Activated CD8-positive, alpha-beta memory T cell treated with anti-CD3 and anti-CD28 coated beads, Interleukin-2, amount 10 ng/mL, durations not matched to agents 7 days and 5 days (primary cell): ENCODE measurements around the gene NAMPT. TPM values are rescaled to one million over a fixed set of nuclear protein-coding genes. Genes with fewer than 3 reads are reported as not detected.

ENCODE experiments used
- ATAC-seq: fragments of 150-1000 bp; cut with Tn5 transposase; one replicate; pipeline ENCODE4 v1.10.0; 2021; ENCODE audit warnings: moderate library complexity
- CTCF ChIA-PET: fragments of 350-600 bp; sonication (Branson Sonifier 250); formaldehyde crosslinking; loops from one replicate; lab custom pipeline; 2021; ENCODE audit warnings: antibody characterized with exemption; lab: Charles Lee
- DNase-seq: peaks from one replicate; pipeline ENCODE4 v3.0.0-alpha.2; 2020
- H3K27ac Mint-ChIP-seq: one replicate; pipeline ENCODE4 v1.8.0; 2021; ENCODE audit warnings: mild to moderate bottlenecking, mixed read lengths
- H3K27me3 Mint-ChIP-seq: one replicate; pipeline ENCODE4 v1.8.0; 2021; ENCODE audit warnings: mixed read lengths
- H3K36me3 Mint-ChIP-seq: one replicate; pipeline ENCODE4 v1.8.0; 2021; ENCODE audit warnings: mild to moderate bottlenecking, mixed read lengths
- H3K4me1 Mint-ChIP-seq: one replicate; pipeline ENCODE4 v1.8.0; 2021; ENCODE audit warnings: mixed read lengths
- H3K4me3 Mint-ChIP-seq: one replicate; pipeline ENCODE4 v1.8.0; 2021; ENCODE audit warnings: mild to moderate bottlenecking, moderate library complexity, mixed read lengths
- H3K9me3 Mint-ChIP-seq: one replicate; pipeline ENCODE4 v1.8.0; 2022; ENCODE audit warnings: low read depth, mixed read lengths
- total RNA-seq, 2 experiments: library from RNA; stranded (reverse); gene quantifications; one replicate each; pipeline ENCODE4 v1.2.3, GENCODE V29; 2021

Gene NAMPT
- total RNA-seq, 2 experiments from 2014 or later = 89.7 to 188 TPM

GRCh38 chr7:106289848-106290247, 5.1 kb upstream of the NAMPT start:
- no peak for DNase-seq
- peaks cover 4% of the 10 kb centered on the region for H3K27me3 Mint-ChIP-seq
- peaks cover 3% of the 10 kb centered on the region for H3K9me3 Mint-ChIP-seq
- CTCF ChIA-PET = interaction anchor here (1.5 kb wide), 1 partner anchor 113 kb away, joined by 3 read pairs; no protein-coding TSS in a partner anchor
- no peak for ATAC-seq
- H3K27ac Mint-ChIP-seq = no peak overlapping the region
- no peak overlapping the region for H3K4me3 Mint-ChIP-seq
- H3K36me3 Mint-ChIP-seq = peaks cover 2% of the 10 kb centered on the region
- H3K4me1 Mint-ChIP-seq = peaks cover 12% of the 10 kb centered on the region

DNA sequence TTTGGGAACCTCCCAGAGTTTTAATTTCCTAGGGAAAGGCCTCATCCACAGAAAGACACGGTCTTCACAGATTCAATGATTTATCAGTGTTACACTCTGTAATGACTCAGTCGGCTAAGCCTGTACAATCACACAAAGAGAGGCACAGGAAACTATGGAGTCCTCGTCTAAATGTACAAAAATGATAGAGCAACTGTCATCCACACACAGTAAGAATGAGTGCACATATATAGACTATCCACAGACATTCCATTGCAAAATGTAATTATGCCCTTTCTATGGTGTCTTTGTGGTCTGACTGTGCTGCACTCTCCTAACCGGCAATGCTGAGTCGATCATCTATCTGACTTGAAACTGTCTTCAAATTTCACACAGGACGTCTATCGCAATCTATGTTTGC, 3.5 kb upstream of the NAMPT start:
- H3K9me3 Mint-ChIP-seq = no peaks in the 10 kb centered on the region
- no peak overlapping the region for H3K27ac Mint-ChIP-seq
- ATAC-seq (no peak), DNase-seq (no peak)
- no peak overlapping the region for H3K4me3 Mint-ChIP-seq
- H3K27me3 Mint-ChIP-seq = peaks cover 4% of the 10 kb centered on the region
- H3K36me3 Mint-ChIP-seq = peaks cover 8% of the 10 kb centered on the region
- CTCF ChIA-PET = no interaction called here
- peaks cover 16% of the 10 kb centered on the region for H3K4me1 Mint-ChIP-seq

DNA sequence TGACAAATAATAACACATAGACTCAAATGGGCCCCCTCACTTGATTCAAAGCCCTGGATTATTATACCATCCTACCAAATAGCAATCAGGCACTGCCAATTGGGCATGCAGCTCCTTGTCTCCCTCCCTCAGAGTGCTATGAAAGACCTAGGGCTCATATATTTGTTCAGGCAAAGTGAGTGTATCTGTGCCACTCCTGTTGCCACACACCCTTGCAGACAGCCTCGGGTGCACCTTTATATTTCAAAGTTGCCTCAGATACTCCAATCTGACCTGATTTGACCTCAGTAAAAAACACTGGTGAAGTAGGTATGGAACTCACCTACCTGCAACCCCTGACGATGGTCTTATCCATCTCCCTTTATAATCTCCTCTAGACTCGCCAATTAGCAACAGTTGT, 3.0 kb upstream of the NAMPT start:
- Mint-ChIP-seq H3K27ac (no peak overlapping the region), H3K4me3 (no peak overlapping the region), H3K4me1 (peaks cover 17% of the 10 kb centered on the region), H3K9me3 (no peaks in the 10 kb centered on the region), H3K27me3 (peaks cover 4% of the 10 kb centered on the region), H3K36me3 (peaks cover 8% of the 10 kb centered on the region)
- no peak for ATAC-seq
- no peak for DNase-seq
- CTCF ChIA-PET = no interaction called here

GRCh38 chr7:106285855-106286492, 1.2 kb upstream of the NAMPT start:
- Mint-ChIP-seq H3K27ac (peak overlapping the region; percentile 94), H3K27me3 (peaks cover 3% of the 10 kb centered on the region), H3K36me3 (peaks cover 12% of the 10 kb centered on the region), H3K4me3 (peak overlapping the region; percentile 91), H3K9me3 (no peaks in the 10 kb centered on the region), H3K4me1 (peaks cover 34% of the 10 kb centered on the region)
- CTCF ChIA-PET = interaction anchor here (1.8 to 2.6 kb wide), 2 partner anchors 61 to 139 kb away, joined by 4 to 18 read pairs; no protein-coding TSS in a partner anchor
- DNase-seq (peak; percentile 71), ATAC-seq (peak; percentile 3)

DNA sequence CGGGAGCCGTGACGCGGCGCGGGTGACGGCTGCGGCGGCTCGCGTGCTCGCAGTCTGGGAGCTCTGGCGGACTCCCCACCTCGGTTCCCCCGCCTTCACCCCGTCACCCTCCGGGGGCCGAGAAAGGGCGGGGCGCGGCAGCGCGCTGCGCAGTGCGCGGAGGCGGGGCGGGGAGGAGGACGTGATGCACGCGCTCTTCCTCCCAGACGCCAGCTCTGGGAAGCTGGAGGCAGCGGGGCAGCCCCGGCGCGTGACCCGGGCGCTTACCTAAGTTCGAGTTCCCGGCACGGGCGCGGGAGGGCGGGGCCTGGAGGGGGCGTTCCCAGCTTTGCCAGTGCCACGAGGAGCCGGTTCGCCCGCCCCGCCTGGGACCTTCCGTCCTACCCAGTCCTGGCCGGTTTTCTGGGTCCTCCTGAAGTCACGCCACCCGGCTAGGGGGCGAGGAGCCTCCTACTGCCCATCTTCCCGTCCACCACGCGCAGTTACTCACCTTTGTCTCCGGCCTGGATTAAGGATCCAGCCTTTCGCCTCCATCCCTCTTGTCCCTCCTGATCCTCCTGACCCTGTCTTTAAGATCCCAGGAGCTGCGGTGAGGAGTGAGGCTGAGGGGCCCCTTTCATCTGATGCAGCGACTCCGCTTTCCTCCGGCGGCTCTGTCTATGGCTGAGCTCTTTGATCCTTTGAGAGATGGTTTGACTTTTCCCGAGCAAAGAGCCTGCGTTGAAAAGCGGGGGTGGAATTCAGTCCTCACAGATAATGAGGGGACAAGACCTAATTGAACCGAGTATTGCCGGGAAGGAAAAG, 470 bp upstream of the NAMPT start:
- CTCF ChIA-PET = interaction anchor here (1.0 to 2.6 kb wide), 4 partner anchors 61 to 394 kb away, joined by 3 to 18 read pairs (median 6); no protein-coding TSS in a partner anchor
- peak overlapping the region; percentile 99 for H3K27ac Mint-ChIP-seq
- no peaks in the 10 kb centered on the region for H3K27me3 Mint-ChIP-seq
- H3K9me3 Mint-ChIP-seq = no peaks in the 10 kb centered on the region
- peak; percentile 98 for DNase-seq
- peak overlapping the region; percentile 91 for H3K4me3 Mint-ChIP-seq
- peak; percentile 82 for ATAC-seq
- peaks cover 14% of the 10 kb centered on the region for H3K36me3 Mint-ChIP-seq
- H3K4me1 Mint-ChIP-seq = peaks cover 38% of the 10 kb centered on the region

DNA sequence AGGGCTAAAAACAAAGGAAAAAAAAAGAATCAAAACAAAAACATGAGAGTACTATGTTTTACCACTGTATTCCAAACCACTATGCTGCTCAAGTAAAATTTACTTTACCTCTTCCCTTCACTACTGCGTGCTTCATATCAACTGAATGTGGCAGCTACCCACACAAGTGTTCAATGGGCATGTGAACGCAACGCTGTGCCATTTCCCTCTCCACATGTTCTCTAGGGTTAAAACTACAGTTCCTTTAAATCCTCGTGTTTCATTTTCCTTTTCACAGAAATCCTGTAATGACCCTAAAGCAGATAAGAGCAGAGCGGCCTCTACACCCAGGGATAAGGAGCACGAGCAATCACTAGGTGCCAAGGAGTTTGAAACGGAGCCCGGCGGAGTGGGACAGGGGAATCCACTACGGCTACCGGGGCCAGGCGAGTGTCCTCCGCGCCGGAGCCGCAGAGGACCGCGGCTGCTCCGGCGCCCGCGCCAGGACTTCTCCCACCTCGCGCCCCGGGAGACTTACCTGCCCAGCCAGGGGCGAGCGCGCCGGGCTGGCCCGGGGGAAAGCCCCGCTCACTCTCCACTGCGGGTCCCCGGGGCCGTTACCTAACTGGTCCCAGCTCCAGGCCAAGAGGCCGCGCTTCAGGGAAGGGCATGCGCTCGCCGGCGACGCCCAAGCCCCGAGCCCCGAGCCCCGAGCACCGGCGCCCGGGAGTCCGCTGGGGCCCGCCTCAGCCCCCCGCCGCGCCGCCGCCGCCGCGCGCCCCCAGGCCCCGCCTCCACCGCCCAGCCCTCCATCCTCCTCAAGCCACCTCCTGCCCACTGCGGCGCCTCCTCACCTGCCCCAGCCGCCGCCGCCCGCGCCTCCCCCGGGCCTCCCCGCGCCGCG, 711 bp downstream of the NAMPT start:
- no peaks in the 10 kb centered on the region for H3K27me3 Mint-ChIP-seq
- peaks cover 19% of the 10 kb centered on the region for H3K36me3 Mint-ChIP-seq

GRCh38 chr7:106283501-106283830, 1.3 kb downstream of the NAMPT start:
- H3K9me3 Mint-ChIP-seq = no peaks in the 10 kb centered on the region
- CTCF ChIA-PET = interaction anchor here (2.3 to 2.6 kb wide), 2 partner anchors 63 to 107 kb away, joined by 9 to 18 read pairs; no protein-coding TSS in a partner anchor
- peak overlapping the region; percentile 92 for H3K27ac Mint-ChIP-seq
- no peaks in the 10 kb centered on the region for H3K27me3 Mint-ChIP-seq
- DNase-seq = no peak
- H3K4me1 Mint-ChIP-seq = peaks cover 54% of the 10 kb centered on the region
- H3K4me3 Mint-ChIP-seq = peak overlapping the region; percentile 95
- H3K36me3 Mint-ChIP-seq = peaks cover 23% of the 10 kb centered on the region
- no peak for ATAC-seq

More for the DNA sequence above, 711 bp downstream of the NAMPT start:
- DNase-seq = peak; percentile 71
- peak; percentile 40 for ATAC-seq
- Mint-ChIP-seq H3K4me3 (peak overlapping the region; percentile 95), H3K27ac (peak overlapping the region; percentile 99), H3K9me3 (no peaks in the 10 kb centered on the region), H3K4me1 (peaks cover 50% of the 10 kb centered on the region)
- CTCF ChIA-PET = interaction anchor here (1.0 to 2.6 kb wide), 4 partner anchors 62 to 395 kb away, joined by 3 to 18 read pairs (median 6); no protein-coding TSS in a partner anchor

DNA sequence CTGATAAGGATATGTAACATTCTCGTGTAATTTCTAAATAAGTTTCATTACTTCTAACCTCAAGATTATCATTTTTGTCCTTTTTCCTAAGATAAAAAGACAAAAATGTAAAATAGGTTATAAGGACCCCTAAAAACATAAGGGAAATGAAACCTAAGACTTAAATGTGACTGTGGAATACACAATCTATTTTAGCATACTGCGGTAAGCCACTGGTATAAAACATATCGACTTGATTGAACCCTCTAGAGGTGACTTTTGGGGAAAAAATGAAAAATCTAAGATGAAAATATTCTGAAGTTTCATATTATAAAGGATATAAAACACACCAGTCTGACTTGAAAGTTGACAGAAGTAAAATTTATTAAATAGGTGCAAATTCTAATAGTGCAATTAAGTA, 1.9 kb downstream of the NAMPT start:
- Mint-ChIP-seq H3K27me3 (no peaks in the 10 kb centered on the region), H3K27ac (peak overlapping the region; percentile 78), H3K36me3 (peaks cover 29% of the 10 kb centered on the region), H3K4me3 (peak overlapping the region; percentile 65), H3K9me3 (no peaks in the 10 kb centered on the region), H3K4me1 (peaks cover 60% of the 10 kb centered on the region)
- DNase-seq (no peak), ATAC-seq (no peak)
- CTCF ChIA-PET = no interaction called here

DNA sequence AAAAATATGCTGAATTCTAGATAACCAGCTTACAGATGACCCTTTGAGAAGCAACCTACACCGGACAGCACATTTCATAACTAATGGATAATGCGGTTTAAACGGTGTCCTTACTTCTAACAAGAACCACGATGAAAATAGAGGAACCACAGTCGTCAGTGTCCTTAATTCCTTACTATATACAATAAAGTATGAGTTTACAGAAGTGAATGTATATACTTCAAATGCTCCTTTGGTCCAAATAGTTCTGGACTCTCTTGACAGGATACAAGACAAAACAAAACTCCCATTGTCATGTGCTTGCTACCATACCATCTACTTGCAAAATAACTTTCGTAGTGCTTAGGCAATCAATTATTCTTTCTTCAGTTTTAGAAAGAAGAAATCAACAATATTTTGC, 2.4 kb downstream of the NAMPT start:
- Mint-ChIP-seq H3K4me3 (peak overlapping the region; percentile 65), H3K36me3 (peaks cover 32% of the 10 kb centered on the region), H3K4me1 (peaks cover 63% of the 10 kb centered on the region), H3K27ac (peak overlapping the region; percentile 78), H3K27me3 (no peaks in the 10 kb centered on the region), H3K9me3 (no peaks in the 10 kb centered on the region)
- no peak for DNase-seq
- ATAC-seq = no peak
- CTCF ChIA-PET = no interaction called here

- ATAC-seq (no peak), DNase-seq (peak; percentile 63)
- Mint-ChIP-seq H3K27me3 (no peaks in the 10 kb centered on the region), H3K9me3 (no peaks in the 10 kb centered on the region), H3K36me3 (peaks cover 36% of the 10 kb centered on the region), H3K4me3 (peak overlapping the region; percentile 65), H3K27ac (peak overlapping the region; percentile 78), H3K4me1 (peaks cover 62% of the 10 kb centered on the region)
- CTCF ChIA-PET = interaction anchor here (0.9 to 1.7 kb wide), 4 partner anchors 9 to 170 kb away, joined by 3 to 5 read pairs (median 4); partner anchors contain the start of gene SYPL1
Measured at GRCh38 chr7:106281585-106282318, 3.0 kb downstream of the NAMPT start.

DNA sequence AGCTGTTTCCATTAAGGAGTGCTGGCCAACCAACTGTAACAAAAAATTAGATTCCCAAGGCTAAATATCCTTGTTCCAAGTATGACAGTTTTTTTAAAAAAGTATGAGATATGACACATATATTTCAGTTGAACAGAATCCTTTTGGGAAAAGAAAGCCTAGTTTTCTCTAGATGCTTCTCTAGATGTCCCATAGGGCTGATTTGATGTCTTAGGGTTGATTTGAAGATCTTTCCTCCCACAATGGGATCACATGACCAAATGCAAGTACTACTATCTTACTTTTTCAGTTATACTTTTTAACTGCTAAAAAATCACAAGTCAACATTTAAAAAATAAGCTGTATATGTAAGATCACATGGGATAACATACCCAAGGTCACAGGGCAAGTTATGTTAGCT, 3.7 kb downstream of the NAMPT start:
- H3K4me1 Mint-ChIP-seq = peaks cover 60% of the 10 kb centered on the region
- ATAC-seq (no peak), DNase-seq (no peak)
- peak overlapping the region; percentile 54 for H3K27ac Mint-ChIP-seq
- CTCF ChIA-PET = interaction anchor here (0.9 to 1.7 kb wide), 5 partner anchors 8 to 169 kb away, joined by 3 to 5 read pairs (median 3); partner anchors contain the start of gene SYPL1
- no peaks in the 10 kb centered on the region for H3K27me3 Mint-ChIP-seq
- no peaks in the 10 kb centered on the region for H3K9me3 Mint-ChIP-seq
- peak overlapping the region; percentile 65 for H3K4me3 Mint-ChIP-seq
- peaks cover 37% of the 10 kb centered on the region for H3K36me3 Mint-ChIP-seq
